NK-92 (cell line): Measurements from ENCODE around the gene SCGB3A1.

Experiments used
- DNase-seq: peaks from one replicate; lab custom pipeline; 2025; ENCODE audit not compliant: unreplicated experiment; lab: John Stamatoyannopoulos, UW

Gene SCGB3A1, protein sequence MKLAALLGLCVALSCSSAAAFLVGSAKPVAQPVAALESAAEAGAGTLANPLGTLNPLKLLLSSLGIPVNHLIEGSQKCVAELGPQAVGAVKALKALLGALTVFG

DNA sequence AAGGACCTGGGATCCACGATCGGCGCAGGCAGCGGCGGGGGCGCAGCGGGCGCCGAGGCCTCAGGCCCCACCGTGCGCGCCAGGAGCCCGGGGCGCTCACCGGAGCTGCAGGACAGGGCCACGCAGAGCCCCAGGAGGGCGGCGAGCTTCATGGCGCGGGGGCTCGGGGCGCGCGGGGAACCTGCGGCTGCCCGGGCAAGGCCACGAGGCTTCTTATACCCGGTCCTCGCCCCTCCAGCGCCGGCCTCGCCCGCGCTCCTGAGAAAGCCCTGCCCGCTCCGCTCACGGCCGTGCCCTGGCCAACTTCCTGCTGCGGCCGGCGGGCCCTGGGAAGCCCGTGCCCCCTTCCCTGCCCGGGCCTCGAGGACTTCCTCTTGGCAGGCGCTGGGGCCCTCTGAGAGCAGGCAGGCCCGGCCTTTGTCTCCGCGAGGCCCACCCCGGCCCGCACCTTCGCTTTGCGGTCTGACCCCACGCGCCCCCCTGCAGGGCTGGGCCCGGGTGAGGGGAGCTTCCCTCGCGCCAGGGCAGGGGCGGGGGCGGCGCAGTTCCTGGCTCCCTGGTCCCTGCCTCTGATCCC is at the start of gene SCGB3A1:
SCGB3A1 (minus strand) TSS at position 189 of the 577 bp plus-strand sequence; CDS start at position 152, 37 bp downstream.
- DNase-seq: no peak

GRCh38 chr5:180640611-180640860 is 49.2 kb upstream of the SCGB3A1 start:
- DNase-seq: no peak

DNA sequence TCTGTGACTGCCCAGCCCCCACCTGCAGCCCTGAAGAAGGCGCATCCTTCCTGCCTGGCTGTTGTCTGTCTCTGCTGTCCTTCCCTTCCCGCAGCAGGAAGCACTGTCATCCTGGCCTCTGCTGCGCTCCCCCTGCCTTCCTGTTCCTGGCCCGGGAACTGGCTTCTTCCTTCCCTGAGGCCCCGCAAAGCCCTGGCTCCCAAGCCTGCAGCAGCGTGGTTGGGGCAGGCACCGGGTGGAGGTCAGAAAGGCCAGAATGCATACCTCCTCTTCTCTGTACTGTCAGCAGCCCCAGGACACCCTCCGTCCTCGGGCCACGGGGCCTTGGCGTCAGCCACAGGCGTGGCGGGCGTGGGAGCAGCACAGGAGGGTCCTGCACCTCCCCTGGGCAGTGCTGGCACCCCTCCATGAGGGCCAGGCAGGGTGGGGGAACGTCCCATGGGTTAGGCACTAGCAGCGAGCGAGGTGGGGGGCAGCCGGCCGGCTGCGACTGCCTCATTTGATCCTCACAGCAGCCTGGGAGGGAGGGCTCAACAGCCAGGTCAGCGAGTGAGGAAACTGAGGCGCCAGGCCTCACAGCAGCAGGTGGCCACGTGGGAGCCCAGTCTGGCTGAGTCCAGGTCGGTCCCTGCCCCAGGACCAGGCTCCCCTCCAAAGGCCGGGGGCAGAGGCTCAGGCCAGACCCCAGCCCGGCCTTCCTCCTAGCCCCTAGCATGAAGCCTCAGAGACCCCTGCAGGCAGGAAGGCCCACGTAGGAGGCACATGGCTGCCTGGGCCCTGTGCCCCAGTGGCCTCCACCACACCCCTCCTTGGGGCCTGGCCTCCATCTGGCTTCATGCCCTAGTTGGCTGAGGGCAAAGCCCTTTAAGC is 48.7 kb upstream of the SCGB3A1 start:
- no peak for DNase-seq

GRCh38 chr5:180639287-180639686 is 48.0 kb upstream of the SCGB3A1 start:
- DNase-seq: no peak

- no peak for DNase-seq
These were observed 46.8 kb upstream of the SCGB3A1 start for GRCh38 chr5:180637962-180638680.

DNA sequence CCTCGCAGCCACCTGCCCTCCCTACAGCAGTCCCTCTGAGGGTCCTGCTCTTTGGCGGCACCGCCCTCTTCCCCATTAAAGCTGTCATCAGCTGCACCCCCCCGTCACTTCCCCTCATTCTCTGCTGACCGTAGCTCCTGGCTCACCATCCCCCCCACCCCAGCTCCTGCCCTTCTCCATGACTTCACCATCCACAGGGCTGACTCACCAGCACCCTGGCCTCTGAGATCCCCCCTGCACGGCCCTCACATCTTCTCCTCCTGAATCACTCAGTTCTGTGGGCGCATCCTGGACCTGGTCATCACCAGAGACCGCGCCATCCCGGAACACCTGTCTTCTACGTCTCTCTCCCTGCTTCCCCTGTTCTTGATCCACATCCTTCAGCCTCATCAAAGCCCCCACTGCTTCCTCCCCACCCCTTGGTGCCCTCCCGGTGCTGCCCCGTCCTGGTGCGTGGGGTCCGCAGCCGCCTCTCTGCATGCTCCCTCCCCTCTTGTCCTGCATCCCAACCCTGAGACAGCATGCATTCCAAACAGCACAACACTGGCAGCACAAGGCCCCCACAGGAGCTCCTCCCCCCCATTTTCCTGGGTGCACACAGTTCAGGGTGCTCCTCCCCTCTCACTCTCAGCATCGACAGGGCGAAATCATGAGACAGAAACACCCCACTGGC is 45.2 kb upstream of the SCGB3A1 start:
- no peak for DNase-seq

GRCh38 chr5:180636016-180636402 is 44.7 kb upstream of the SCGB3A1 start:
- DNase-seq: no peak

DNA sequence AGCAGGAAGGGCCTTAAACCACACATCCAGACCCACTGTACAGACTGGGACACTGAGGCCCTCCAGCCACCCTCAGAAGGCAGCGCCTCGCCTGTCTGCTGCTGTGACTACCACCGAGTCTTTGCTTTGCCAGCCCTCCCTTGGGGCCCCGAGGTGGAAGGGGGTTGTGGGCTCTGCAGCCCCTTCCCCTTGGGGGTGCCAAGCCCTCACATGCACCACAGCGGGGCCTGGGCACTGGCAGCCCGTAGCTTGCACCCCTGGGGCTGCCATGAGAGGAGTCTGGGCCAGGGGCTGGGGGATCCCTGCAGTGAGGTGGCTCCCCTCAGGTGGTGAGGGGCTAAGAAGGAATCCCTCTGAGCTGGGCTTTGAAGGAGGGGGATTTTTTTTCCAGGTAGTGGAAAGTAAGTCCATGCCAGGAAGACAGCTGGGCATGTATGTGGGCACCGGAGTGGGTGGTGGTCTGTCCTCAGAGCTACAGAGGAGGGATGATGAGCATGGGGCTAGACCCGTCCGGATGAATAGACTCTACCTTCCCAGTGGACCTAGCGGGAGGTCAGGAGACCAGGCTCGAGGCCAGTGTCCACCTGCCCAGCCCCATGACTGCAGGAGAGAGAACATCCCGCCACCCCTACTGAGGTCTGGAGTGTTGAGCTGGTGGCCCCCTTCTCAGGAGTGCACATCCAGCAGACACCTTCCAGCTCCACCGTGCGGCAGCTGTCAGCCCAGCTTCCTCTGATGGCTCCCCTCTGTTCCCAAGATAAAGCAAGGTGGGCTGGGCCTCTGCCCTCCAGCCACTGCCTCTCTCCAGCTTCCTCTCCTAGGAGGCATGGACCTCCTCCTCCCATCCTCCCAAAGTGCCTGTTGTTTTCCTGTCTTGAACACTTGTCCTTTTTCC is 42.2 kb upstream of the SCGB3A1 start:
- DNase-seq: no peak

DNA sequence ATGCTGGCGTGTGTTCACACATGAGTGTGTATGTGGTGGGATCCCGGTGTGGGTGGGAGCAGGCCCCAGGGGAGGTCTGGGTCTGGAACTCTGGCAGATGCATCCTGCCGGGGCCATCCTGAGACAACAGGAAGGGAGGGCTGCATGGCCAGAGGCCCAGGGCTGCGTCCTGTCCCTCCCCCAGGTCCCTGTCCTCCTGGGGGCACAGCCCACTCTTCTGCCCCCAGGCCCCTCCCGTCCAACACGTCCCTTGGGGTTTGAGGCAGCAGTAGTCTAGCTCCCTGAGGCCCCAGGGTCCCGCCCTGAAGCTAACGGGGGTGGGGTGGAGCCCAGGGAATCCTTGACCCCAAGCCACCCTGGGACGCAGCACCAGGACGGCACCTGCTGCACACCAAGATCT is 41.5 kb upstream of the SCGB3A1 start:
- no peak for DNase-seq

DNA sequence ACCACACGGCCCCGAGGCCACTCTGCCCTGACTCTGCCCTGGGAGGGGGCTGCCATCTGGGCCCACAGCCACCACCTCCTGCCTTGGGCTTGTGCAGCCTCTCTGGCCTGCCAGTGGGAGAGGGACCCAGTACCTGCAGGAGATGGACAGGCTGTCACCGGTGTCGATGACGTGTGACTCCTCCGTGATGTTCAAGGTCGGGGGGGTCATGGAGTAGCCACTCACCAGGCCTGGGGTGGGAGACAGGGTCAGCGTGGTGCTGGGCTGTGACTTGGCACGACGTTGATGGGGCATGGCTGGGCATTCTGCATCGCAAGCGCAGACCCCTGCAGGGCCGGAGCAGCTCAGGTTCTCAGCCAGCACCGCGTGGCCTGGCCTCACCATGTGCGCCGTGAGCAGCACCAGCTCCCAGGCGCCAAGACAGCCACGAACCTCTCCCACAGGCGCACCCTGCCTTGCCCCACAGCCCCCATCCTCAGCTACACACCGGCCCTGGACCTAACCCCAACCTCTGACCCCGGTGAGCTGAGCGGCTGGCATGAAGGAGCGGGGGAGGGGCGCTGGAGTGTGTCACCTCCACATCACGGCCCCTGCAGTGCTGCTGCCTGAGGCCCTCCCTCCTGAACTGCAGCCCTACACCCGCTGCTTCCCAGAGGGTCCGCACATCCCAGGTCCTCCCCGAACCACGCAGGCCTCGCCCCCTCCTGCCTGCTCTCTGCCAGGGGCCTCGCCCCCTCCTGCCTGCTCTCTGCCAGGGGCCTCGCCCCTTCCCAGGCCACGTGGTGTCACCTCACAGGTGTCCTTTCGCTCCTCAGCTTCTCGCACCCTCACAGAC is 40.5 kb upstream of the SCGB3A1 start:
- no peak for DNase-seq

DNA sequence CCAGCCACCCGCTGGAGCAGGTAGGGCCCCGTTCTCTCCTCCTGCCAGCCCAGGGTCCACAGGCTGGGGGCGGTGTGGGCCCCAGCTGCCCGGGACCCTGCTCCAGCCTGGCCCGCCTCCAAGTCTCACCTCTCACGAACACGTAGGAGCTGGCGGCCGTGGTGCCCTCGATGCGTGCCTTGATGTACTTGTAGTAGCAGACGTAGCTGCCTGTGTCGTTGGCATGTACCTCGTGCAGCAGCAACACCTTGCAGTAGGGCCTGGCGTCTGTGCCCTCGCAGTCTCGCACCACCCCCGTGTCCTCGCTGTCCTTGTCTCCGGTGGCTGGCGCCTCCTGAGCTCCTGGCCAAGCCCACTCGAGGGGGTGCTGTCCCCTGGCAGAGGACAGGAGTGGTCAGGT is 39.1 kb upstream of the SCGB3A1 start:
- DNase-seq: no peak

DNA sequence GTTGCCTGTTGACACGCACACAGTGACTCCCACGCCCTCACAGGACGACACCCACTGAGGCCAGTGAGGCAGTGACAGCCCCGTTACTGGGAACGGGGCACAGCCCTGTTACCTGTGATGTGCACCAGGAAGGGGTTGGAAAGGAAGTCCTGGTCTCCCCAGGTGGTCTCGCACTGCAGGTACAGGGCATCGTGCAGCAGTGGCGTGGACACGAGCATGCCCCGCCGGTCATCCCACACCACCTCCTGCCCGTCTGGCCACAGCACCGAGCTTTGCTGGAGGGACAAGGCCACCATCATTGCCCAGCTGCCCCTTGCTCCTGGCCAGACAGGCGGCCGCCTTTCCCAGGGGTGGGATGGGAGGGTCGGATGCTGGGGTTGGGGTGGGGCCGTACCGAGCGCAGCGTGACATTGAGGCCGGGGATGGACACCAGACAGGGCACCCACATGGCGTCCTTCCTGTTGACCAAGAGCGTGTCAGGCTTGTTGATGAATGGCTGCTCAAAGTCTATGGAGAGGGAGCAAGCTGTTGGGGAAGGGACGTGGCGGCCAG is 38.6 kb upstream of the SCGB3A1 start:
- DNase-seq: no peak

DNA sequence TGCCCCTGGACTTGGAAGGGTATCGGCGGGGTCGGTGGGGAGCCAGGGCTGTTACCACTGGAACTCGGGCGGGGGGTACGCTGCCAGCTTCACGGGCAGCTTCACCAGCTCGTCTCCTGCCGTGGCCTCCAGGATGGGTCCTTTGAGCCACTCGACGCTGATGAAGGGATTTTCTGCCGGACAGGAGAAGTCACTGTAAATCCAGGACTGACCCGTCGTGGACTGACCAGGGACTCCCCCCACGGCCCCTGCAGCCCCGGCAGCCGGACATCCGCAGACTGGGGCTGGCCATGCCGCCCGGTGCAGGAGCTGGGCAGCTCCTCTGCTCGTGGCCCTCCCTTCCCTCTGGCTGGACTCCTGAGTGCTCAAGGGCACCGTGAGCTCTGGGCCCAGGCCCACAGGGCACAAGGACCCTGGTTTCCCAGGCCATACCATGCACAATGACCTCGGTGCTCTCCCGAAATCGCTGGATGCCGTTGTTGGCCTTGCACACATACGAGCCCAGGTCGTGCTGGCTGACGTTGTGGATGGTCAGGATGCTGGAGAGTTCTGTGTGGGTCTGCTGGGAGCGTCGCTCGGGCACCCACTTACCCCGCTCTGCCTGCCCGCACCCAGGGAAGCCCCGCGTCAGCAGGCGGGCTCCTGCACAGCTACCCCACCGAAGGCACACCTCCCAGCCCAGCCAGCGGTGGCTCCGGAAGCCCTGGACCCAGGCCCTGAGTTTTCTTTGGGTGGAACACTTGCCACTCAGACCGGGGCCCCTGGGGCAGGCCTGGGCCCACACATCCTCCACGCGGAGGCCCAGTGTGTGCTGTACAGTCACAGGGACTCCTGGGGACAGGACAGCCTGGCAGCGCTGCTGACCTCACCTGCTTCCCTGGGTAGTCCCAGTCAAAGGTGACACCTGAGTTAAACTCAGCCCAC is 37.8 kb upstream of the SCGB3A1 start:
- DNase-seq: no peak

DNA sequence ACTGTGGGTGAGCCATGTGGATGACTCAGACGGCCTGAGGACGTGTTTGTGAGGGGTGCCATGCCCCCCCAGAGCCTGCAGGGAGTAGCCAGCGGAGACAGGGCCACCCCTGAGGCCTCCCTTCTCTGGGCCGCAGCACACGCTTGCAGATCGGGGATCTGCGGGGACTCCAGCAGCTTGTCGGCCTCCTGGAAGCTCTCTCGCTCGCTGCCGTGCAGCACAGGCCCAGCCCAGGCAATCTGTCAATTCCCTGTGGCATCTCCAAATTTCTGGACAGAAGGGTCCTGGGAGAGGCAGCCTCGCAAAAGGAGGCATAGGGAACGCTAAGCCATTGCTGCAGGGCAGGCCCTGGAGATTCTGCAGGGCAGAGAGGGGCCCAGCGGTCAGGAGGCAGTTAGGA is 36.9 kb upstream of the SCGB3A1 start:
- no peak for DNase-seq

GRCh38 chr5:180627386-180628120 is 36.3 kb upstream of the SCGB3A1 start:
- no peak for DNase-seq

- DNase-seq: no peak
These were observed 35.5 kb upstream of the SCGB3A1 start for GRCh38 chr5:180626661-180627385.
